T47D (cell line): Measurements from ENCODE around the gene CWF19L2.

ENCODE experiments used
- DNase-seq, 2 experiments: peaks; one replicate each; pipeline versions ENCODE4 v3.0.0 to v3.0.0-alpha.2; 2011 to 2012; ENCODE audit warnings: low read depth in 1 of 2, low spot score in 1 of 2
- JUND ChIP-seq: IDR thresholded peaks from 2 replicates; pipeline ENCODE4 v1.6.1; 2012; ENCODE audit warnings: low read depth
- in situ Hi-C: cut with HindIII; loops from 2 replicates; pipeline ENCODE4 v1.10.0; 2016; ENCODE audit warnings: low sequenced_read_pairs, low pct_unique_long_range_greater_than_20kb

The CWF19L2 gene

DNA sequence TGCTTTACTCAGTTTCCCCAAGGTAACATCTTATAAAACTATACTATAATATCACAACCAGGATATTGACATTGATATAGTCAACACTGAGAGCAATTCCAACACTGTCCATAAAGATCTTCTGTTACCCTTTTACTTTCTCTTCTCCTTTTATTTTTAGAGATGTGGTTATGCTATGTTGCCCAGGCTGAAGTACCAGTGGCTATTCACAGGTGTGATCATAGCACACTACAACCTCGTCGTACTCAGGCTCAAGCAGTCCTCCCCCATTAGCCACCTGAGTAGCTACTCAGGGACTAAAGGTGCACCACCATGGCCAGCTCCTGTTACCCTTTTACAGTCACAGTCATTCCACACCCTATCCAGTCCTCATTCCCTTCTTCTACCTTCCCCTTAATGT lies 119.7 kb downstream of the CWF19L2 start:
- no peak for DNase-seq
- TF ChIP-seq JUND = no peak
- in situ Hi-C loops = no loop called here

DNA sequence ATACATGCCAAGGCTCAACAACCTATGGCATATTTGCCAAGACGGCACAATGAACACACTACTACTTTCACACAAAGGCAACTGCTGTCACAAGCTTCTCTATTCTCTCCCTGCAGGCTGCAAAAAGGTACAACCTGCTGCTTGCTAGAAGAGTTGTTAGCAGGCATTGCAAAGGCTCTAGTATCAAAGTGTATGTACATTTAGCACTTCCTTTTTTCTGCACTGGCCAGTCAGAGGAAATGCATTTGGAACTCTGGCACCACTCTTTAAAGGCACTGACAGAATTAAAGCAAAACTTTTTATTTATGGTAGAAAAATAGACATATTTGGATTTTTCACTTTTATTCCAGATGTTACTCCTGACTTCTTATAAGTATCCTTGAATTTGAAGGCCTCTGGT lies 125.9 kb downstream of the CWF19L2 start:
- DNase-seq = no peak
- in situ Hi-C loops = no loop called here
- TF ChIP-seq JUND = no peak

DNA sequence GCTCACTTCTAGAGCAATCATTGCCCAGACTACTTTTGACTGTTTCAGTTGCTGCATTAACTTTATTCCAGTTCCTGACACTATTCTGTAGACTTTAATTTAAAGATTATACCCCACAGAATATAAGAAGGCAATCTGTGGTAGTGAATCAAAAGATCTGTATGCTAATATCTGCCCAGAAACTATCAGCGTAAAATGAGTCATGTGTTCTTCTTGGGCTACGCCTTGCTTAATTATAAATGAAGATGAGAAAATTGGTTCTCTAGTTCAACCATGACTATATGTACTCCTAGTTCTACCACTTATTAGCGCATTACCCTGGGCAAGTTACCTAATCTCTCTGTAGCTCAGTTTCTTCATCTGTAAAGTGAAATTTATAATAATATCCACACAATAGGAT lies 128.5 kb downstream of the CWF19L2 start:
- DNase-seq = no peak
- no peak for TF ChIP-seq JUND
- in situ Hi-C loops = no loop called here

DNA sequence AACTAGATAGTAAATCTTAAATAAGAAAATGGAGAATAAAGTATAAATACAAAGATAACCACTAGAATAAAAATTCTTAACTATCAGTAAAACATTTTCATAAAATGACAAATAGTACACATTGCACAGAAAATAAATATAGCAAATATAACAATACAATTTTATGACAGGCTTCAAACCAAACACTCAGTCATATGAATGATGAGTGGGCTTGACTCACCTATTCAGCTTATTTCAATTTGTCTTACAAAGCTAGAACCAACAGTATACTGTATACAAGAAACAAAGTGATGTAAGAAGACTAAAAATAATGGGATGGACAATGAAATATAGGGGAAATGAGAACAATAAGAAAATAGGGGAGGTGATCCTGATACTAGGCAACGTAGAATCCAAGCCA lies 141.2 kb downstream of the CWF19L2 start:
- no peak for TF ChIP-seq JUND
- in situ Hi-C loops = no loop called here
- DNase-seq = no peak

DNA sequence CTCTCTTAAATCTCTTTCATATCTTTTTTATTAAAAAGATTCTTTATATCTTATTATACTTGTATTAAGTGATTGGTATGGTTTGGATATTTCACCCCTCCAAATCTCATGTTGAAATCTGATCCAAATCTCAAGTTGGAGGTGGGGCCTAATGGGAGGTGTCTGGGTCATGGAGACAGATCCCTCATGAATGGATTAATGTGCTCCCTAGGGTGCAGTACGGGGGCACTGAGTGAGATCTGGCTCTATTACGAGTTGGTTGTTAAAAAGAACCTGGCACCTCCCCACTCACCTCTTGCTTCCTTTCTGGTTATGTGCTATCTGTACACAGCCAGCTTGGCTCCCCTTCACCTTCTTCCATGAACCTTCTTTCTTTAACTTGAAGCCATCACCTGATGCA lies 149.6 kb downstream of the CWF19L2 start:
- TF ChIP-seq JUND = no peak
- in situ Hi-C loops = no loop called here
- DNase-seq = no peak

DNA sequence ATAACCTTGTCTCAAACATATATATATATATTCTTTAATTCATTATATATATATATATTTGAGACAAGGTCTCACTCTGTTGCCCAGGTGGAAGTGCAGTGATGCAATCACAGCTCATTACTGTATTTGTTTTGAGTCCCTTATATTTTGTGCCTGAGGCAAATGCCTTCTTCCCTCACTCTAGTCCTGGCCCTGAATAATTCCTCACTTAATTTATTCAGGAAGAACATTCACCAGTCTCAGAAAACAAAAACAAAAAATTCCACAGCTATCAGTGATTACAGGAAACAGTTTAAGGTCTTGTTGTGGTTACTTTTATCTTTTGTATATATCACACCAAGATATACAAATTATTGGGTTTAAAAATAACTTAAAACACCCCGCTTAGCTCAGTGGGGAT lies 155.7 kb downstream of the CWF19L2 start:
- DNase-seq = peak in 1 of 2 experiments; percentile 65
- no peak for TF ChIP-seq JUND
- in situ Hi-C loops = no loop called here

DNA sequence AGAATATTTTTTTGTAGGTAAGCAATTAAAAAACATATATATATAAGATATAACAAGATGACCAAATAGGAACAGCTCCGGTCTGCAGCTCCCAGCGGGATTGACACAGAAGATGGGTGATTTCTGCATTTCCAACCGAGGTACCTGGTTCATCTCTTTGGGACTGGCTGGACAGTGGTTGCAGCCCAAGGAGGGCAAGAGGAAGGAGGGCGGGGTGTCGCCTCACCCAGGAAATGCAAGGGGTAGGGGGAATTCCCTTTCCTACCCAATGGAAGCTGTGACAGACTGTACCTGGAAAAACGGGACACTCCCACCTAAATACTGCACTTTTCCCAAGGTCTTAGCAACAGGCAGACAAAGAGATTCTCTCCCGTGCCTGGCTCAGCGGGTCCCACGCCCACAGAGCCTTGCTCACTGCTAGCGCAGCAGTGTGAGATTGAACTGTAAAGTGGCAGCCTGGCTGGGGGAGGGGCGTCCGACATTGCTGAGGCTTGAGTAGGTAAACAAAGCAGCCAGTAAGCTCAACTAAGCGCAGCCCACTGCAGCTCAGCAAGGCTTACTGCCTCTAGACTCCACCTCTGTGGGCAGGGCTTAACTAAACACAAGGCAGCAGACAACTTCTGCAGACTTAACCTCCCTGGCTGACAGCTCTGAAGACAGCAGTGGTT lies 163.8 kb downstream of the CWF19L2 start:
- in situ Hi-C loops = no loop called here
- no peak for DNase-seq
- TF ChIP-seq JUND = no peak

DNA sequence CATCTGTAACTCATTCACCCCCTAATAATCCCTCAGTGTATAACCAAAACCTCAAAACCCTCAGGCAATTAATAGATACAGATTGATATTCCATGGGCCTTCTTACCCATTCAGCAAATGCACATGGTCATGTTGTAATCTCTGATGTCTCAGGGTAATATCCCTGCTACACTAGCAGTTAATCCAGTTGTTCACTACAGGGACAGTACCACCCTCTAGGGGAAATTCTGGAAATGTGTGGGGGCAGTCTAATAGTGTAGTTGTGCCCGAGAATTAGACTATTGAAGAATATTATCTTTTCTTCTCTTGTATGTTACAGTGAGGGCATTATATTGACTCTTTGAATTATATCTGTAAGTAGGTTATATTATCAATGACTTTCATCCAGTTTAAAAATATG lies 175.4 kb downstream of the CWF19L2 start:
- no peak for TF ChIP-seq JUND
- no peak for DNase-seq
- in situ Hi-C loops = no loop called here
